DMS79 treated with DMSO at 0.1 percent for 48 hours (cell line): ENCODE measurements around the gene TOGARAM2.
"Not testable (repeated sequence)": the region's sequence is repeated elsewhere in the genome, so short reads cannot be mapped to it uniquely, and the experiment has no call there.

Experiments used
- DNase-seq: peaks from one replicate; lab custom pipeline; 2025; lab: John Stamatoyannopoulos, UW

TOGARAM2 gene

GRCh38 chr2:29072971-29073725 lies 92.0 kb downstream of the TOGARAM2 start:
- peak; percentile 87 for DNase-seq

- no peak for DNase-seq
Measured at GRCh38 chr2:29073933-29074332, 92.8 kb downstream of the TOGARAM2 start.

GRCh38 chr2:29074411-29074810 lies 93.3 kb downstream of the TOGARAM2 start, which contains the start of gene PCARE:
Gene PCARE, minus strand, starts transcription at chr2:29074523. Its CDS starts 262 bp downstream, at chr2:29074261.
- DNase-seq, result no peak

- no peak for DNase-seq
Measured at GRCh38 chr2:29075894-29076705, 95.0 kb downstream of the TOGARAM2 start.

- DNase-seq, result no peak
Measured at GRCh38 chr2:29079887-29080286, 98.8 kb downstream of the TOGARAM2 start.

GRCh38 chr2:29080886-29081743 lies 100.0 kb downstream of the TOGARAM2 start:
- no peak for DNase-seq

GRCh38 chr2:29082804-29083495 lies 101.9 kb downstream of the TOGARAM2 start:
- no peak for DNase-seq

GRCh38 chr2:29084554-29084953 lies 103.5 kb downstream of the TOGARAM2 start:
- DNase-seq, result no peak

GRCh38 chr2:29090311-29090710 lies 109.2 kb downstream of the TOGARAM2 start:
- DNase-seq, result not testable (repeated sequence)

GRCh38 chr2:29096969-29097368 lies 115.9 kb downstream of the TOGARAM2 start:
- no peak for DNase-seq

- DNase-seq, result no peak
Measured at GRCh38 chr2:29097569-29097968, 116.5 kb downstream of the TOGARAM2 start.

GRCh38 chr2:29100564-29100963 lies 119.5 kb downstream of the TOGARAM2 start:
- no peak for DNase-seq
